Suprapubic skin (tissue), 4 donors: ENCODE data around the gene MICAL2. TPM values are rescaled to one million over a fixed set of nuclear protein-coding genes. Genes with fewer than 3 reads are reported as not detected.

ENCODE experiments used
- DNase-seq, 2 donors: peaks; one replicate each; pipeline ENCODE4 v3.0.0-alpha.2; 2019; ENCODE audit warnings: low spot score in 2 of 2
- H3K27ac ChIP-seq: fragments of 200-600 bp; sonication (generic); one replicate; pipeline ENCODE4 v1.5.1; 2019
- H3K27me3 ChIP-seq: fragments of 200-600 bp; sonication (generic); one replicate; pipeline ENCODE4 v1.5.1; 2019
- H3K36me3 ChIP-seq: fragments of 200-600 bp; sonication (generic); one replicate; pipeline ENCODE4 v1.5.1; 2019
- H3K4me1 ChIP-seq: fragments of 200-600 bp; sonication (generic); one replicate; pipeline ENCODE4 v1.5.1; 2019
- H3K4me3 ChIP-seq: fragments of 200-600 bp; sonication (generic); one replicate; pipeline ENCODE4 v1.5.1; 2019; ENCODE audit warnings: mild to moderate bottlenecking
- H3K9me3 ChIP-seq: fragments of 200-600 bp; sonication (generic); one replicate; pipeline ENCODE4 v1.5.1; 2019
- CTCF ChIP-seq, 2 donors: fragments of 200-600 bp in 1 of 2; fragments of 450-650 bp in 1 of 2; sonication (generic) in 1 of 2; IDR thresholded peaks; one replicate each; pipeline ENCODE4 v1.5.1; 2016 to 2019; ENCODE audit warnings: antibody characterized with exemption in 2 of 2, mild to moderate bottlenecking in 1 of 2, moderate library complexity in 1 of 2
- EP300 ChIP-seq: sonication (generic); formaldehyde crosslinking; IDR thresholded peaks from one replicate; pipeline ENCODE4 v1.6.1; 2017; ENCODE audit warnings: antibody characterized with exemption
- POLR2A ChIP-seq, 2 donors: fragments of 450-650 bp; IDR thresholded peaks; one replicate each; pipeline ENCODE4 v1.6.1; 2017; ENCODE audit warnings: antibody characterized with exemption in 2 of 2, mild to moderate bottlenecking in 2 of 2, moderate library complexity in 2 of 2
- POLR2AphosphoS5 ChIP-seq, 3 donors: sonication (generic); formaldehyde crosslinking; IDR thresholded peaks; one replicate each; pipeline ENCODE4 v1.6.1; 2017; ENCODE audit warnings: antibody characterized with exemption in 3 of 3
- WGBS: methylation state at CpG from one replicate; pipeline ENCODE4 v1.1.5; 2018; 5-methylcytosine and 5-hydroxymethylcytosine counted together
- total RNA-seq, 4 donors: library from RNA; depleted of rRNA; stranded (reverse); fragments of >200 nt; gene quantifications; one replicate each; pipeline ENCODE4 v1.1.0, GENCODE V29; 2016

The MICAL2 gene
- total RNA-seq, 4 donors from 2014 or later, result 117 to 232 (median 164) TPM

DNA sequence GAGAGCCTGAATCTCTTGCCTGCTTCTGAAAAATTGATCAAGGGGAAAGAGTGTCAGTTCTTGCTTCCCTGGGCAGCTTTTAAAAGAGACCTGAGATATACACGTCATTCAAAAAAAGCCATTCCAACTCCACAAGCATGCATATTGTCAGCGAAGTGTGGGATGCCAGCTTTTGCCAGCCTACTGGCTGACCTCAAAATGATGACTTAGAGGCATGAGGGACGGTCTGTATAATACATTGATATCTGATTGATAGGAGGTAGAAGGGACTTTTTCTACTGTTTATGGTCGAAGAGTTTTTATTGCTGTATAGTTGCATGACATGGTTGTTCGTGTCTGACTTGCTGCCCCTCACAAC is 126.3 kb downstream of the MICAL2 start:
- DNase-seq, result no peak
- peaks cover 27% of the 10 kb centered on the region for H3K36me3 ChIP-seq
- peaks cover 9% of the 10 kb centered on the region for H3K4me1 ChIP-seq
- H3K9me3 ChIP-seq, result no peaks in the 10 kb centered on the region
- H3K27me3 ChIP-seq, result no peaks in the 10 kb centered on the region
- TF ChIP-seq POLR2AphosphoS5 (IDR thresholded peaks at IDR 0.05) (no peak), POLR2A (IDR thresholded peaks at IDR 0.05) (no peak), CTCF (IDR thresholded peaks at IDR 0.05) (no peak), EP300 (no peak)
- 70% methylated on average over 5 of the region's 5 CpGs for WGBS
- no peak overlapping the region for H3K4me3 ChIP-seq
- H3K27ac ChIP-seq, result no peak overlapping the region

DNA sequence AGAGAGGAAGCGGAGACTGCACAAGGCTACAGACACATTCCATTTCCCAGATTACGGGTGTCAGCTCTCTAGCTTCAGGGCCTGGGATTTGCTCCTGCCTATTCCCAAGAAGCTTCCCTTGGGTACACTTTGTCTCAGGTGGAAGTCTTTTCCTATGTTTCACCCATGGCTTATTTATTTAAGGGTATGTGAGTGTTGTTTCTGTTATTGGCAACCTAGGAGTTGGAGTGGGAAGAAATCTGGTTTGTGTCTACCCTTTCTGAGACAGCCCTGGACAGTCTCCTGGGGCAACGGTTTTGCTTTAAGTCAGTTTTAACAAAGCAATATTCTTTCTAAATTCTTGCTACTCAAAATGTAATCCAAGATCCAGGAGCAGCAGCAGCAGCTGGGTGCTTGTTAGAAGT is 127.0 kb downstream of the MICAL2 start:
- H3K4me3 ChIP-seq, result no peak overlapping the region
- TF ChIP-seq POLR2A (IDR thresholded peaks at IDR 0.05) (no peak), POLR2AphosphoS5 (IDR thresholded peaks at IDR 0.05) (no peak), CTCF (IDR thresholded peaks at IDR 0.05) (no peak), EP300 (peak; percentile 80)
- H3K27me3 ChIP-seq, result no peaks in the 10 kb centered on the region
- H3K4me1 ChIP-seq, result peaks cover 9% of the 10 kb centered on the region
- no peak overlapping the region for H3K27ac ChIP-seq
- no peak for DNase-seq
- no peaks in the 10 kb centered on the region for H3K9me3 ChIP-seq
- H3K36me3 ChIP-seq, result peaks cover 31% of the 10 kb centered on the region
- 85% methylated on average over 3 of the region's 3 CpGs for WGBS

- Histone ChIP-seq H3K27me3 (no peaks in the 10 kb centered on the region), H3K9me3 (no peaks in the 10 kb centered on the region), H3K36me3 (peaks cover 31% of the 10 kb centered on the region), H3K4me3 (no peak overlapping the region), H3K27ac (no peak overlapping the region), H3K4me1 (peaks cover 9% of the 10 kb centered on the region)
- DNase-seq, result no peak
- TF ChIP-seq POLR2AphosphoS5 (IDR thresholded peaks at IDR 0.05) (no peak), POLR2A (IDR thresholded peaks at IDR 0.05) (no peak), EP300 (no peak), CTCF (IDR thresholded peaks at IDR 0.05) (no peak)
- WGBS, result 91% methylated on average over 4 of the region's 4 CpGs
These were observed 128.0 kb downstream of the MICAL2 start for GRCh38 chr11:12238420-12238819.

DNA sequence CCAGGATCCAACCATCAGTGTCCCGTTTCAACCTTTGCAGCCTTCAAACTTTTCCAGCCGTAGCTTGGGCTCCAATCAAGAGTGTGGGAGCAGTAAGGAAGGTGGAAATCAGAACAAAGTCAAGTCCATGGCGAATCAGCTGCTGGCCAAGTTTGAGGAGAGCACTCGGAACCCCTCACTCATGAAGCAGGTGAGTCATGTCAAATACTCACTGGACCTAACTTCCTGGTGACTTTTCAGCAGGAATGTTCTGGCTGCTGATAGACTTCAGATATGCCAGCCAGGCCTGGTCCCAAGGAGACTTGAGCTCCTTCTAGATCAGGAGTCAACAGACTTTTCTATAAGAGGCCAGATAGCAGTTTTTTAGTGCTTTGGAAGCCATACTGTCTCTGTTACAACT is 129.0 kb downstream of the MICAL2 start:
- peaks cover 31% of the 10 kb centered on the region for H3K36me3 ChIP-seq
- no peaks in the 10 kb centered on the region for H3K27me3 ChIP-seq
- no peak for DNase-seq
- no peak overlapping the region for H3K4me3 ChIP-seq
- no peaks in the 10 kb centered on the region for H3K9me3 ChIP-seq
- 93% methylated on average over 4 of the region's 4 CpGs for whole genome bisulfite sequencing
- peaks cover 15% of the 10 kb centered on the region for H3K4me1 ChIP-seq
- no peak overlapping the region for H3K27ac ChIP-seq
- TF ChIP-seq POLR2AphosphoS5 (IDR thresholded peaks at IDR 0.05), result no peak
- TF ChIP-seq EP300, result no peak

DNA sequence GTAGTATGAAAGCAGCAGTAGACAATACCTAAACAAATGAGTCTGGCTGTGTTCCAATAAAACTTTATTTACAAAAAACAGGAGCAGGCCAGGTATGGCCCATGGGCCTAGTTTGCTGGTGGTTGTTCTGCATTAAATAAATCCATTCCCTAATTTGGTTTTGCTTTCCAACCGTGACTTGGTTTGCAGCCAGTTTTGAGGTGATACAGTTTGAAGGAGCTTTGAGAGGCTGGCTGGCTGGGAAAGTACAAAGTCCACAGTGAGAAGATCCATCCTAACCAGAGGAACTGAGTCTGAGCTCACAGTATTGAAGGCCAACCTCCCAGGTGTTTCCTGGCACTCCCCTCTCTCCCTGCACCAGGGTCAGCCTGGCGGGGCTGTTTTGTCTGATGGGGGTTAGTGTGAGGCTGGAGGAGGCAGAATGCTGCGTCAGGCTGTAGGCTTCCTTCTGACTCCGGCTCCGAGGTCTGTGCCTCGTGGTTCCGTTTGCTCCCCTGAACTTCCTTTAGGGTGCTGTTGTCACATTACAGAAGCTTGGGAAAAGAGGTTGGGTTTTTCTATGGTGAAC is 129.5 kb downstream of the MICAL2 start:
- Histone ChIP-seq H3K27ac (no peak overlapping the region), H3K4me1 (peaks cover 20% of the 10 kb centered on the region), H3K27me3 (no peaks in the 10 kb centered on the region), H3K36me3 (peaks cover 34% of the 10 kb centered on the region), H3K4me3 (no peak overlapping the region), H3K9me3 (no peaks in the 10 kb centered on the region)
- 89% methylated on average over 7 of the region's 7 CpGs for WGBS
- no peak for DNase-seq
- TF ChIP-seq CTCF (IDR thresholded peaks at IDR 0.05), result no peak
- no peak for TF ChIP-seq POLR2AphosphoS5 (IDR thresholded peaks at IDR 0.05)
- TF ChIP-seq EP300, result no peak
- no peak for TF ChIP-seq POLR2A (IDR thresholded peaks at IDR 0.05)

DNA sequence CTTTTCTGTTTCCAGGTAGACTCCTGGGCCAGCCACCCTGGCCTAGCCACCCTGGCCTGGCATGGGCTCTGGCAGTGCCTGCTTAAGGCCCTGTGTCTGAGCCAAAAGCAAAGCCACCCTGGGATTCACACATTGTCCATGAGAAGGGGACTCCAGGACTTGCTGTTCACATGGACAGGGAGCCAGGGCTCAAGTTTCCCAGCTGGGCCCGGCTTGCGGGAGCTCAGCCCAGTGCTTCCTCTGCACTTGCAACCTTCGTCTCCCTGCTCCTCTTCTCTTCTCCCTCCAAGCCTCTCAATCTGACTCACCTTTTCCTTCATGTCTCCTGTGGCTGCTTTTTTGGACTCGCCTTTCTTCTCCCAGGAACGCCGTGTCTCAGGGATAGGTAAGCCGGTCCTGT is 130.3 kb downstream of the MICAL2 start:
- WGBS, result 95% methylated on average over 7 of the region's 7 CpGs
- no peak for DNase-seq
- Histone ChIP-seq H3K4me1 (peaks cover 22% of the 10 kb centered on the region), H3K36me3 (peaks cover 34% of the 10 kb centered on the region), H3K4me3 (no peak overlapping the region), H3K27me3 (no peaks in the 10 kb centered on the region), H3K9me3 (no peaks in the 10 kb centered on the region), H3K27ac (no peak overlapping the region)
- TF ChIP-seq POLR2A (IDR thresholded peaks at IDR 0.05), result no peak
- no peak for TF ChIP-seq CTCF (IDR thresholded peaks at IDR 0.05)
- TF ChIP-seq POLR2AphosphoS5 (IDR thresholded peaks at IDR 0.05), result no peak
- no peak for TF ChIP-seq EP300
